ENCODE data around the gene TVP23B. TPM values are rescaled to one million over a fixed set of nuclear protein-coding genes. Genes with fewer than 3 reads are reported as not detected.
"Not testable (repeated sequence)": the region's sequence is repeated elsewhere in the genome, so short reads cannot be mapped to it uniquely, and the experiment has no call there.

TVP23B gene
- total RNA-seq, 1 donor from 2014 or later = 42.1 TPM

DNA sequence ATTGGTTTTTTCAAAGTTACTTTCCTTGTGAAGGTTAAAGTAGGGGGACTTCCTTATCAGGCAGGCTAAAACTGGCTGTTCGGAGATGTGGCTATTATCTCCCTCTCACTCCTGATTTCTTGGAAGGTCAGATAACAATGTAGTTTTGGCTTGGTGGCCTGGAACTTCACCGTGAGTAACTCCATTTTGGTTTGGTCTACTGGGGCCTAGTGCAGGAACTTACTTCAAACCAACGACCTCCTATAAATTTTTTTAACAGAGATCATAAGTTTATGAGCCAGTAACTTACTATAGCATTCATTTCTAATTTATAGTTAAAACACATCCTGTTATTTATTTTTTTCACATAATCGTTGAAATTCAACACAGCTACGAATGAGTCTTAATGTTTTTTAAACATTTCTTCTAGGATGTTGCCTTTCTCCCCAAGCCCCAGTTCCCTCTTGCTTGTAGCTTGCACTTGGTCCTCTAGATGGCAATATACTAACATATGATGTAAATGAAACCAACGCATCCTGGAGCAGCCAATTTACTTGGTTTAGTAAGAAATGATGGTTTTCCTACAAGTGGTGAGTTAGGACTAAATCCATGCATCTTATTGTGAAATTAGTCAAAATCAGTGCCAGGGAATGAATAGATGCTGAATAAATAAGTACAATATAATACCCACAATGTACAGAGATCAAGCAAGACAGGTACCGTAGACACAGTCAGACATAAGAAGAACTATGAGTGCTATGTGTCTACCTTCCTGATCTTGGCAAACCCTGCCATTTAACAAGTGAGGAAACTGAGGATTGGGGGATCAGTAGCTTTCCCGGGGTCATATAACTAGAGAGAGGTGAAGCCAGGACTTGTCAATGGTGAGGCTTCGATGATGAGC is 35.7 kb downstream of the TVP23B start:
- H3K27ac ChIP-seq; DNase-seq; H3K36me3 ChIP-seq; intact Hi-C loops (cut with DNase I); H3K4me3 ChIP-seq; H3K4me1 ChIP-seq; H3K27me3 ChIP-seq; H3K9me3 ChIP-seq: not testable (repeated sequence)
- peak; percentile 90 for ATAC-seq
- TF ChIP-seq CTCF (IDR thresholded peaks at IDR 0.05) = peak; percentile 75

DNA sequence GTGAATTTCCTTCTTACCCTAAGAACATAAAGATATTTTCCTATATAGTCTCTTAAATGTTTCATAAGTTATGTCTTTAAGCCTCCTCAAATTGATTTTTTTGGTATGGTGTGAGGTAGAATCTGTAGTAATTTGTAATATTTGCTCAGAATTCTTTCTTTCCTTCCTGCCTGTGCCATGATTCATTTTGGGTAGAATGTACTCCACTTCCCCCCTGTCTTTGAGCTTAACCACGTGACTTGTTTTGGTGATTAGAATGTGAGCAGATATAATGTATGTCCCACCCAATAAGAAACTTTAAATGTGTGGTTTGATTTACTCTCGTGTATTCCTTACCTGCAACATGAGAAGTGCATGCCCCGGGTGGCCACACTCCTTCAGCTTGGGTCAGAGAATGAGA is 40.4 kb downstream of the TVP23B start:
- H3K27ac ChIP-seq; H3K27me3 ChIP-seq; DNase-seq; H3K4me3 ChIP-seq; ATAC-seq; H3K9me3 ChIP-seq; H3K4me1 ChIP-seq; H3K36me3 ChIP-seq; intact Hi-C loops (cut with DNase I): not testable (repeated sequence)

DNA sequence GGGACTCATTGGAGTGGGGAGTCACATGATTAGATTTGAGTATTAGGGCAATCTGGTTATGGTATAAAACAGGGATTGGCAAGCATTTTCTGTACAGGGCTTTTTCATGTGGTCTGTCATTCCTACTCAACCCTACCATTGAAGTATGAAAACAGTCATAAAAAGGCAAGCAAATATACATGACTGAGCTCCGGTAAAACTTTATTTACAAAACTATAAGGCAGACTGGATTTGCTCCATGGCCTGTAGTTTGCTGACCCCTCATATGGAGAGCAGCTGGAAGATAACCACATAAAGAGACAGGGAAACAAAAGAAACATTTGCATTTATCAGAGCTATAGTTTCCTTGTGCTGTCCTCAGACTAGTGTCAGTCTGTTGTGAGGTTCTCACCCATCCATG is 46.6 kb downstream of the TVP23B start:
- H3K4me3 ChIP-seq; H3K36me3 ChIP-seq; DNase-seq; intact Hi-C loops (cut with DNase I); H3K4me1 ChIP-seq; ATAC-seq; H3K27me3 ChIP-seq; H3K27ac ChIP-seq; H3K9me3 ChIP-seq: not testable (repeated sequence)

DNA sequence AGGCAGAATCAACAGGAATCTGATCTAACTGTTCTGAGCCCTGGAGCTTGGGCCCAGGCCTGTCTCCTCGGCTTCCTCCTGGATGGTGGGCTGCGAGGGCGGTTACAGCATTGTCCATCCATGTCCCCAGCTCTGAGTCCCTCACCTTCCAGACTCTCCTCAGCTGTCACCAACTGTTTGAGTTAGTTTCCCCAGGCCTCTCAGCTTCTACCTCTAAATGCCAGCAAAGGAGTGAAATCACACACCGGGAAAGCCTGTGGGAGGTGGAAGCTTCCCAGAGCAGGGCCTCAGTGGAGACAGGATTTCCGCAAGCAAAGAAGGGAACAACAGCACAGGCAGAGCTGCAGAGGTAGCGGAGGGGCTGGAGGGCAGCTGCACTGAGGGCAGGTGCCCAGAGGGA is 67.5 kb downstream of the TVP23B start:
- H3K36me3 ChIP-seq = no peaks in the 10 kb centered on the region
- H3K4me3 ChIP-seq = no peak overlapping the region
- TF ChIP-seq CTCF (IDR thresholded peaks at IDR 0.05) = no peak
- intact Hi-C loops (cut with DNase I) = no loop called here
- H3K9me3 ChIP-seq = no peaks in the 10 kb centered on the region
- H3K27me3 ChIP-seq = no peaks in the 10 kb centered on the region
- no peak for ATAC-seq
- no peaks in the 10 kb centered on the region for H3K4me1 ChIP-seq
- no peak overlapping the region for H3K27ac ChIP-seq
- DNase-seq = no peak

DNA sequence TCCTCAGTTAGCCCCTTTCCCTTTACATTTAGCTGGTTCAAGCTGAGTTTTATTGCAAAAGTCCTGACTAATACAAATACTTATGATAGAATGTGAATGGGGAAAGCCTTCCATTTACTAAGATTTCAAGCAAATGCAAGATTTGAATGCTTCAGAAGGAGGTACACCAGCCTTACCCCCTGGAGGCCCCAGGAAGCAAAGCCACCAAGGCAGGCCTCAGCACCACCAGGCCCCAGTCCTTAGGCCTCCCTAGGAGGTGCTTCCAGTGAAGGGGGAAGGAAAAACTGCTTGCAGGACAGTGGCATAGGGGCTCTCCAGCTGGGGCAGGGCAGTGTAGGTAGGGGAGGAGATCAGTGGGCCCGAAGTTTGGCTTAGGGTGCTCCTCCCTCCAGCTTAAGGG is 69.7 kb downstream of the TVP23B start:
- DNase-seq (peak; percentile 47), ATAC-seq (no peak)
- Histone ChIP-seq H3K4me3 (no peak overlapping the region), H3K4me1 (peaks cover 4% of the 10 kb centered on the region), H3K27me3 (no peaks in the 10 kb centered on the region), H3K36me3 (no peaks in the 10 kb centered on the region), H3K27ac (no peak overlapping the region), H3K9me3 (no peaks in the 10 kb centered on the region)
- no peak for TF ChIP-seq CTCF (IDR thresholded peaks at IDR 0.05)
- intact Hi-C loops (cut with DNase I) = no loop called here

- no peaks in the 10 kb centered on the region for H3K9me3 ChIP-seq
- H3K27ac ChIP-seq = no peak overlapping the region
- H3K4me1 ChIP-seq = peaks cover 7% of the 10 kb centered on the region
- ATAC-seq (peak; percentile 39), DNase-seq (peak; percentile 65)
- no peaks in the 10 kb centered on the region for H3K27me3 ChIP-seq
- H3K4me3 ChIP-seq = no peak overlapping the region
- TF ChIP-seq CTCF (IDR thresholded peaks at IDR 0.05) = no peak
- intact Hi-C loops (cut with DNase I) = no loop called here
- no peaks in the 10 kb centered on the region for H3K36me3 ChIP-seq
These were observed 70.2 kb downstream of the TVP23B start for GRCh38 chr17:18851201-18851600.
